Myometrial cell (primary cell): ENCODE data around the gene KLRK1. TPM values are rescaled to one million over a fixed set of nuclear protein-coding genes. Genes with fewer than 3 reads are reported as not detected.

Source experiments
- total RNA-seq: library from RNA; depleted of rRNA; stranded (reverse); fragments of >200 nt; gene quantifications from 2 replicates; pipeline ENCODE4 v1.2.3, GENCODE V29; 2015

KLRK1 gene
- not detected in 2 replicates for total RNA-seq

DNA sequence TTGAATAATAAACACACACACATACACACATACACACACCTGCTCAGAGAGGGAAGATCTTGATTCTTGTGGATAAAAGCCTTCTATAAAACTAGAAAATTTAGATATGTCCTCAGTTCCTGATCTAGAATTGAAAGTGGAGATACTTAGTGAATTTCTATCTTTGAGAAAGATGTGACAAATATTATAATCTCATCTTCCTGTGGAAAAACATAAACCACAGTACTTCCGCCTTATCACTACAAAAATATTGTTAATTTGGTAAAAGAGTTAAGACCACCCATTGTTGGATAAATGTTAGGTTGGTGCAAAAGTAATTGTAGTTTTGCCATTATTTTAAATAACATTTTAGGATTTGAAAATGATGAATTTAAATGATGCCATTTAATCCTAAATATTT is at the start of gene KLRK1:
Gene KLRK1, minus strand, starts transcription at position 138 of the 400 bp plus-strand sequence. CDS start 1,231 bp downstream, outside the sequence.

DNA sequence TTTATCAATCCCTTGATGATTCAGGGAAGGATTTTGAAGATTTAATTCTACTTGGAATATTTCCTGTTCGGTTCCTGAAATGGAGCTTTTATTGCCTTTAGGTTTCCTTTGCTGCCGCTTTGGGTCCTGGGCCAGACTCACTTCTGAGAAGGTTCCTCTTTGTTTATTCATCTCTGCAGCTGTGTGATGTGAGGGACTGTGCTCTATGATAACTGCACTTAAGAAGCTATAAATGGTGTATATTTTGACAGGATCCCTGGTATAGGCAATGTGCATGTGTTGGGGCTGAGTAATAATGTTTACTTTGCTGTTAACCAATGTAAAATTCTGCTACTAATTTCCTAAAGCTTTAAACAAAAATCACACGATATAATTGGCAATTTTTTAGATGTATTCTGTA is 46.0 kb upstream of the KLRK1 start, which contains the start of gene KLRC2:
Gene KLRC2, minus strand, starts transcription at position 195 of the 400 bp plus-strand sequence. Its CDS starts 24 bp downstream, at position 171.

DNA sequence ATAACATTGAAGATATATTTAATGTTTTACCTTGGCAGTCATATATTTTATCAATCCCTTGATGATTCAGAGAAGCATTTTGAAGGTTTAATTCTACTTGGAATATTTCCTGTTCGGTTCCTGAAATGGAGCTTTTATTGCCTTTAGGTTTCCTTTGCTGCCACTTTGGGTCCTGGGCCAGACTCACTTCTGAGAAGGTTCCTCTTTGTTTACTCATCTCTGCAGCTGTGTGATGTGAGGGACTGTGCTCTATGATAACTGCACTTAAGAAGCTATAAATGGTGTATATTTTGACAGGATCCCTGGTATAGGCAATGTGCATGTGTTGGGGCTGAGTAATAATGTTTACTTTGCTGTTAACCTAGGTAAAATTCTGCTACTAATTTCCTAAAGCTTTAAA is 30.5 kb upstream of the KLRK1 start, which contains the start of gene KLRC3:
Gene KLRC3, minus strand, starts transcription at position 262 of the 400 bp plus-strand sequence. Its CDS starts 45 bp downstream, at position 217.

GRCh38 chr12:10409392-10409791 is 19.6 kb upstream of the KLRK1 start, which contains the start of gene KLRC4:
KLRC4 (minus strand) TSS chr12:10409757; CDS start chr12:10409575, 182 bp downstream.

Other genes starting within 250 kb of the KLRK1 start
- 36.9 and 40.1 TPM in 2 replicates for gene OLR1, start 217.9 kb downstream of the KLRK1 start, total RNA-seq
- gene TMEM52B, start 211.0 kb downstream of the KLRK1 start, total RNA-seq, result 10.4 and 17.4 TPM in 2 replicates
- gene GABARAPL1, start 177.2 kb downstream of the KLRK1 start, total RNA-seq, result 58.0 and 82.5 TPM in 2 replicates
- under 0.01 TPM in 1 of 2 replicates, not detected in the other for gene KLRD1, start 82.2 kb downstream of the KLRK1 start, total RNA-seq
- gene KLRC4, start 19.7 kb upstream of the KLRK1 start, total RNA-seq, result not detected in 2 replicates
- gene KLRC3, start 30.6 kb upstream of the KLRK1 start, total RNA-seq, result not detected in 2 replicates
- gene KLRC2, start 46.0 kb upstream of the KLRK1 start, total RNA-seq, result not detected in 2 replicates
- not detected in 2 replicates for gene KLRC1, start 63.3 kb upstream of the KLRK1 start, total RNA-seq
- gene EIF2S3B, start 115.8 kb upstream of the KLRK1 start, total RNA-seq, result 0.29 and 0.35 TPM in 2 replicates
- 20.9 and 22.5 TPM in 2 replicates for gene MAGOHB, start 223.6 kb upstream of the KLRK1 start, total RNA-seq